ENCODE measurements around the gene PRKCD. TPM values are rescaled to one million over a fixed set of nuclear protein-coding genes. Genes with fewer than 3 reads are reported as not detected.

Gene PRKCD
- total RNA-seq, 2 experiments from 2014 or later, result 22.0 to 26.5 TPM

- POLR2A ChIA-PET, result no interaction called here
- Mint-ChIP-seq H3K27ac (no peak overlapping the region), H3K27me3 (peaks cover 22% of the 10 kb centered on the region), H3K9me3 (ENCODE audit: low read depth) (no peaks in the 10 kb centered on the region), H3K4me3 (no peak overlapping the region), H3K4me1 (peaks cover 13% of the 10 kb centered on the region), H3K36me3 (ENCODE audit: low read depth) (peaks cover 2% of the 10 kb centered on the region)
- intact Hi-C loops (cut with DNase I, micrococcal nuclease), result no loop called here
- no peak for DNase-seq
- CTCF ChIA-PET, result interaction anchor here (1.0 to 1.4 kb wide), 2 partner anchors 24 to 39 kb away, joined by 3 to 6 read pairs; no protein-coding TSS in a partner anchor
- ATAC-seq, result no peak
Observed at GRCh38 chr3:53157974-53158580, 2.9 kb upstream of the PRKCD start.

GRCh38 chr3:53158765-53159155 is 2.2 kb upstream of the PRKCD start:
- peaks cover 19% of the 10 kb centered on the region for H3K4me1 Mint-ChIP-seq
- intact Hi-C loops (cut with DNase I, micrococcal nuclease), result no loop called here
- no peak overlapping the region for H3K4me3 Mint-ChIP-seq
- peaks cover 16% of the 10 kb centered on the region for H3K27me3 Mint-ChIP-seq
- POLR2A ChIA-PET, result no interaction called here
- CTCF ChIA-PET, result interaction anchor here (1.0 to 1.4 kb wide), 2 partner anchors 25 to 40 kb away, joined by 3 to 6 read pairs; no protein-coding TSS in a partner anchor
- DNase-seq (no peak), ATAC-seq (no peak)
- H3K9me3 Mint-ChIP-seq (ENCODE audit: low read depth), result no peaks in the 10 kb centered on the region
- no peak overlapping the region for H3K27ac Mint-ChIP-seq
- H3K36me3 Mint-ChIP-seq (ENCODE audit: low read depth), result peaks cover 2% of the 10 kb centered on the region

DNA sequence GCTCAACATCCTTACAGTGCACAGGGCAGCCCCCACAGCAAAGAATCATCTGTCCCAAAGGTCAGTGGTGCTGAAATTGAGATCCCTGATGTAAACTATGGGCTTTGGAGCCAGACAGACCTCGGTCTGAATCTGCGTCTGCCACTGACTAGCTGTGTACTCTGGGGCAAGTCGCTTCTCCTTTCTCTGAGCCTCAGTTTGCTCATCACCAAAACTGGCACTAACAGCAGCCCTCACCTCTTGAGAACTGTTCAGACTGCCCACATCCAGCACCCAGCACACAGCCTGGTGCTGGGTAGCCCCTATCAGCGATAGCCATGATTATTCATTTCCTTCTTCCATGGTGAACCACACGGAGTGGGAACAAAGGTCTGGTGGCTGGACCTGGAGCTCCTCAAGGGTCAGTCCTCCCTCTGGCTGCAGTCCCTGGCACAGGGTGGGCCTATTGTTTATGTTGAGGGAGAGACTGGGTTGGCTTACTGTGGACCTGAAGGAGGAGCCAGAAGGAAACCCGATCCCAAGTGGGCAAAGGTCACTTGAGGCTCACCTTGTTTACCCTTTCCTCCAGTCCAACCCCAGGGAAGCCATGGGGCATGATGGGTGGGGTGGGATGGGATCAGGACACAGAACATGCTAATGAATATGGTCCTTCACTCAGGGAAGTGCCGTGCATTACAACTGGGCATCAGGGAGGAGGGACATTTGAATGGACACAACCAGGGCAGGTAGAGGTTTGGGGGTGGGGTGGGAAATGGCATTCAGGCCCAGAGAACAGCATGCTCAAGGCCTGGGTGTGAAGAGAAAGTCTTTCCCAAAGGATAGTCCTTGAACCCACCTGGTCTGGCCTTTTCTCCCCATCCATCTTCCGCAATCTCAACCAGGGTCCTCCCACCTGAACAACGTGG is 1.6 kb upstream of the PRKCD start:
- intact Hi-C loops (cut with DNase I, micrococcal nuclease), result loop anchor here (2.0 to 5.0 kb wide), 4 partner anchors 29 to 262 kb away; partner anchors contain the start of genes RFT1 (in 1 of the 2) and STIMATE (in 1 of the 2)
- ChIA-PET CTCF (interaction anchor here (0.8 to 1.7 kb wide), 5 partner anchors 9 to 49 kb away, joined by 4 to 17 read pairs (median 6); no protein-coding TSS in a partner anchor), POLR2A (interaction anchor here (1.4 kb wide), 1 partner anchor 30 kb away, joined by 3 read pairs; no protein-coding TSS in a partner anchor)
- DNase-seq (no peak), ATAC-seq (no peak)
- H3K4me3 Mint-ChIP-seq, result no peak overlapping the region
- peaks cover 19% of the 10 kb centered on the region for H3K4me1 Mint-ChIP-seq
- no peak overlapping the region for H3K27ac Mint-ChIP-seq
- H3K36me3 Mint-ChIP-seq (ENCODE audit: low read depth), result peaks cover 2% of the 10 kb centered on the region
- H3K27me3 Mint-ChIP-seq, result peaks cover 16% of the 10 kb centered on the region
- no peaks in the 10 kb centered on the region for H3K9me3 Mint-ChIP-seq (ENCODE audit: low read depth)

GRCh38 chr3:53160061-53160659 is 849 bp upstream of the PRKCD start:
- ATAC-seq (no peak), DNase-seq (no peak)
- peaks cover 2% of the 10 kb centered on the region for H3K36me3 Mint-ChIP-seq (ENCODE audit: low read depth)
- H3K9me3 Mint-ChIP-seq (ENCODE audit: low read depth), result no peaks in the 10 kb centered on the region
- H3K4me3 Mint-ChIP-seq, result peak overlapping the region; percentile 75
- H3K4me1 Mint-ChIP-seq, result peaks cover 19% of the 10 kb centered on the region
- intact Hi-C loops (cut with DNase I, micrococcal nuclease), result loop anchor here (2.0 to 5.0 kb wide), 4 partner anchors 29 to 263 kb away; partner anchors contain the start of genes RFT1 (in 1 of the 2) and STIMATE (in 1 of the 2)
- CTCF ChIA-PET, result interaction anchor here (0.5 to 1.7 kb wide), 10 partner anchors 10 to 338 kb away, joined by 3 to 17 read pairs (median 4); no protein-coding TSS in a partner anchor
- peaks cover 16% of the 10 kb centered on the region for H3K27me3 Mint-ChIP-seq
- POLR2A ChIA-PET, result interaction anchor here (1.4 kb wide), 1 partner anchor 31 kb away, joined by 3 read pairs; no protein-coding TSS in a partner anchor
- H3K27ac Mint-ChIP-seq, result peak overlapping the region; percentile 4

GRCh38 chr3:53161450-53161819 is 426 bp downstream of the PRKCD start:
- H3K36me3 Mint-ChIP-seq (ENCODE audit: low read depth), result peaks cover 2% of the 10 kb centered on the region
- DNase-seq (peak; percentile 44), ATAC-seq (no peak)
- H3K4me3 Mint-ChIP-seq, result peak overlapping the region; percentile 75
- no peaks in the 10 kb centered on the region for H3K9me3 Mint-ChIP-seq (ENCODE audit: low read depth)
- intact Hi-C loops (cut with DNase I, micrococcal nuclease), result loop anchor here (1.0 to 5.0 kb wide), 7 partner anchors 31 to 264 kb away; partner anchors contain the start of genes RFT1 (in 2 of the 2), STIMATE (in 1 of the 2) and TKT (in 1 of the 2)
- CTCF ChIA-PET, result interaction anchor here (1.0 to 1.7 kb wide), 3 partner anchors 27 to 51 kb away, joined by 7 to 17 read pairs (median 8); no protein-coding TSS in a partner anchor
- H3K4me1 Mint-ChIP-seq, result peaks cover 19% of the 10 kb centered on the region
- peaks cover 7% of the 10 kb centered on the region for H3K27me3 Mint-ChIP-seq
- H3K27ac Mint-ChIP-seq, result peak overlapping the region; percentile 83
- POLR2A ChIA-PET, result no interaction called here

DNA sequence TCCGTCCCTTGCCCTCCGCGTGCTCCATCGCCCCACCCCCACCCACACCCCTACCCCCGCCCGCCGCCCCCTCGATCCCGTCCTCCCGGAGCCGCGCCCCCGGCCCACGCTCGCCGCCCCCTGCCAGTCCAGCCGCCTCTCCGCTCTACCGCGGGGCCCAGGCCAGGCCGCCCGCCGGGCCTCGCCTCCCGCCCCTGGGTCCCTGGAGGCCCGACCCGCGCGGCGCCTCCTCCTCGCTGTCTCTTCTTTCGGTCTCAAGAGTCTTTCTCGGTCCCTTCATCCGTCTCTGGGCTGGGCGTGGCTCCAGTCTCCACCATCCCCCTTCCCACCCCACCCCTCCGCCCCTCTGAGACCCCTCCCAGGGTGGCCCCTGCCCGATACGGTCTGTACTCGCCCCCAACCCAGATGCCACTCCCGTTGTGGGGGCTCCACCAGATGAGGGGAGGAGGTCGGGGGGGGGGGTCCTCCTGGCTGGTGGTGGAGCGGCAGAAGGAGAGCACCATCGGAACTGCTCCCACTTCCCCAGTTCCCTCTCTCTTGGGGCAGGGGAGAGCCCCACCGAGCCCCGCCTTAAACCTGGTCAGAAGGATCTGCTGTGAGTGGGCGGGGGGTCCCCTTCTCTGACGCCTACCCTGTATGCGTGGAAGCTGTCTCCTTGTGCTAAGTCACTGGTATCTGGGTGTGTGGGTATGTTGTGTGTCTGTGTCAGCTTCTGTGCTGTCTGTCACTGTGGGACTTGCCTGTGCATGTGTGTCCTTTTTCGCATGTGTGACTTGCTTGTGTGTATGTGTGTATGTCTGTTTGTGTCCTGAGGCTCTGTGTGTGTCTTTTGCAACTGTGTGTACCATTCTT is 1.0 kb downstream of the PRKCD start:
- peaks cover 7% of the 10 kb centered on the region for H3K27me3 Mint-ChIP-seq
- peaks cover 19% of the 10 kb centered on the region for H3K4me1 Mint-ChIP-seq
- DNase-seq (peak; percentile 74), ATAC-seq (peak; percentile 39)
- ChIA-PET CTCF (no interaction called here), POLR2A (interaction anchor here (0.6 kb wide), 1 partner anchor 55 kb away, joined by 3 read pairs; no protein-coding TSS in a partner anchor)
- H3K4me3 Mint-ChIP-seq, result peak overlapping the region; percentile 75
- intact Hi-C loops (cut with DNase I, micrococcal nuclease), result loop anchor here (1.0 to 5.0 kb wide), 9 partner anchors 31 to 265 kb away; partner anchors contain the start of genes RFT1 (in 2 of the 2), DCP1A (in 1 of the 2), STIMATE (in 1 of the 2) and TKT (in 1 of the 2)
- peaks cover 2% of the 10 kb centered on the region for H3K36me3 Mint-ChIP-seq (ENCODE audit: low read depth)
- H3K9me3 Mint-ChIP-seq (ENCODE audit: low read depth), result no peaks in the 10 kb centered on the region
- H3K27ac Mint-ChIP-seq, result peak overlapping the region; percentile 83

DNA sequence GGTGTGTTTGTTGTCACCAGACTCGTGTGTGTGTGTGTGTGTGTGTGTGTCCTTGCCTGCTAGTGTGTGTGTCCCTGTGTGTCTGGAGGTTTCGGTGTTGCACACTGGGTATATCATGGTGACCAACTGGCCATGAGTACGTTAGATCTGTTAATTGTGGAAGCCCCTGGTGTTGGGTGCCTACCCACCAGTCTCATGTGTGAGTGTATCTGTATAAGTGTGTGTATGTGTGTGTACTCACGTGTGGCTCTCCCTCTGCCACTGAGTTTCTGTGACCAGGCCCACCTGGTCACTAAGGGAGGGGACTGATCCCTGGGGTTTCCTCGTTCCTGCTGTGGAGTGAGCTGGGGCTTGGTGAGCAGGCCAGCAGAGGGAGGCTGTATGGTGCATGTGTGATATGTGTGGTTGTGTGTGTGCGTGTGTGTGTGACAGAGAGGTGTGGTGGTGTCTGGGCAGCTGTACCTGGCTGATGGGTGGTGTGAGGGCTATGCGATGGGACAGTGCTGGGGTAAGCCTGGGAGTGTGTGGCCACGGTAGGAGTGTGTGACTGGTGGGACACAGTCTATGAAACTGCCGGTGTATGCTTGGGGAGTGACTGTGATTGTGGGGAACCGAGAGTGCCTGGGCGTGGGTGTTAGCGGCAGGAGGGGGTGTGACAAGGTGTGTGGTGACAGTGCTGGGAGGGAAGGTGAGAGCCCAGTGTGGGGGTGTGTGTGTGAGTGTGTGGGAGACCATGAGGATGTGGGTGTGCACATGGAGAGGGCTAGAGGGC is 1.8 kb downstream of the PRKCD start:
- CTCF ChIA-PET, result interaction anchor here (1.3 kb wide), 1 partner anchor 34 kb away, joined by 6 read pairs; no protein-coding TSS in a partner anchor
- Mint-ChIP-seq H3K27me3 (peaks cover 7% of the 10 kb centered on the region), H3K36me3 (ENCODE audit: low read depth) (peaks cover 2% of the 10 kb centered on the region), H3K9me3 (ENCODE audit: low read depth) (no peaks in the 10 kb centered on the region), H3K27ac (peak overlapping the region; percentile 72), H3K4me3 (peak overlapping the region; percentile 75), H3K4me1 (peaks cover 19% of the 10 kb centered on the region)
- peak; percentile 10 for ATAC-seq
- POLR2A ChIA-PET, result interaction anchor here (0.6 kb wide), 1 partner anchor 56 kb away, joined by 3 read pairs; no protein-coding TSS in a partner anchor
- peak; percentile 52 for DNase-seq
- intact Hi-C loops (cut with DNase I, micrococcal nuclease), result loop anchor here (1.0 to 5.0 kb wide), 5 partner anchors 33 to 266 kb away; partner anchors contain the start of genes DCP1A (in 1 of the 2) and STIMATE (in 1 of the 2)

GRCh38 chr3:53163444-53164387 is 2.7 kb downstream of the PRKCD start:
- DNase-seq (no peak), ATAC-seq (no peak)
- Mint-ChIP-seq H3K9me3 (ENCODE audit: low read depth) (no peaks in the 10 kb centered on the region), H3K27ac (peak overlapping the region; percentile 72), H3K4me3 (peak overlapping the region; percentile 75), H3K27me3 (peaks cover 6% of the 10 kb centered on the region), H3K4me1 (peaks cover 24% of the 10 kb centered on the region), H3K36me3 (ENCODE audit: low read depth) (peaks cover 2% of the 10 kb centered on the region)
- intact Hi-C loops (cut with DNase I, micrococcal nuclease), result loop anchor here (5.0 kb wide), 3 partner anchors 34 to 266 kb away; partner anchors contain the start of gene STIMATE (in 1 of the 2)
- ChIA-PET POLR2A (interaction anchor here (0.6 kb wide), 1 partner anchor 54 kb away, joined by 3 read pairs; no protein-coding TSS in a partner anchor), CTCF (interaction anchor here (0.6 to 1.3 kb wide), 6 partner anchors 9 to 325 kb away, joined by 3 to 6 read pairs (median 4); no protein-coding TSS in a partner anchor)

Data from activated CD4-positive, alpha-beta T cell treated with anti-CD3 and anti-CD28 coated beads for 36 hours (primary cell).